Hematopoietic multipotent progenitor cell treated with erythropoietin and hydrocortisone succinate and interleukin-3 and kit ligand, for 15 days (in vitro differentiated cells): Measurements from ENCODE around the gene KRTAP13-2.
A peak's percentile ranks its signal among the peaks of the same experiment; 100 is the strongest.

Source experiments
- DNase-seq: peaks from one replicate; pipeline ENCODE4 v3.0.0-alpha.2; 2015; ENCODE audit warnings: low spot score

Gene KRTAP13-2, protein sequence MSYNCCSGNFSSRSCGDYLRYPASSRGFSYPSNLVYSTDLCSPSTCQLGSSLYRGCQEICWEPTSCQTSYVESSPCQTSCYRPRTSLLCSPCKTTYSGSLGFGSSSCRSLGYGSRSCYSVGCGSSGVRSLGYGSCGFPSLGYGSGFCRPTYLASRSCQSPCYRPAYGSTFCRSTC

DNA sequence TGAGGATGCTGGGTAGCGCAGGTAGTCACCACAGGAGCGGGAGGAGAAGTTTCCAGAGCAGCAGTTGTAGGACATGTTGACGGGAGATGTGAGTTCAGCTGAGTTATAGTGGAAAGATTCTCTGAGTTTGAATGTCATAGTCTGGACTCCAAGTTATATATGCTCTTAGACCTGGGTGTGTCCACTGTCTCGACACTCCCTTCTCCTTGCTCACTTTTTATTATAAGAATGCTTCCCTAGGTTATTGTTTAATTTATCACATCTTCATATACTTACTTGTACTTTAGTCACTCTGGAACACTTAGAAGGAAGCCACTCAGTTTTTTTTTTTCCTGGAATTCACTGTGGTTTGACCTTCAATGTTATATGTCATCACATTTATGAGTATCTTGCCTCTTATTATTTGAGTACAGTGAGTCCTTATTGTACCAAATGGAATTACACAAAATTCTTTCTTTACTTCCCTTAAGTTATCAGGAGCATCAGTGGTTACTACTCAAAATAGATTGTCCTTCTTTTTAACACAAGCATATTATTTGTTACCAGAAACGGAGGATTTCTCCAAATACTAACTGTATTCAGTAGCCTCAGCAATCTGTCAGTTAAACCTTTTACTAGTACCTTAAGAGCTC lies at the start of gene KRTAP13-2:
KRTAP13-2 (minus strand) TSS at position 133 of the 632 bp plus-strand sequence; CDS start at position 75, 58 bp downstream.
- DNase-seq = no peak

DNA sequence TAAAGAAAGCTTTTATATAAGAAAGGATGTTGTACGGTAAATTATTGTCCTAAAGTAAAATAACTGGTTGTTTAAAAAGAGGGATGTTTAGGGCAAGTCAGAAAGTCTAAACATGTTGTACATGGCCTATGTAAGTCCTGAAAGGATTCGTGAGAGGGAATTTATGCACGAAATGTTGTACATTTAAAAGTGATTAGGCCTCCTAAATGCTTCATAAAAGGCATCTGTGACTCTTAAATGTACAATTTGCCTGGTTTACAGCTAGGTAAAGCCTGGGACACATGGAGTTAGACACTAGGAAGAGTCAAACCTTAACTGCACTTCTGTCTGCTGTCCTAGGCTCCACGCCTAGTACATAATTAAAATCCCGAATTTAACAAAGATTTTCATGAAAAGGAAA lies 43.9 kb upstream of the KRTAP13-2 start:
- no peak for DNase-seq

DNA sequence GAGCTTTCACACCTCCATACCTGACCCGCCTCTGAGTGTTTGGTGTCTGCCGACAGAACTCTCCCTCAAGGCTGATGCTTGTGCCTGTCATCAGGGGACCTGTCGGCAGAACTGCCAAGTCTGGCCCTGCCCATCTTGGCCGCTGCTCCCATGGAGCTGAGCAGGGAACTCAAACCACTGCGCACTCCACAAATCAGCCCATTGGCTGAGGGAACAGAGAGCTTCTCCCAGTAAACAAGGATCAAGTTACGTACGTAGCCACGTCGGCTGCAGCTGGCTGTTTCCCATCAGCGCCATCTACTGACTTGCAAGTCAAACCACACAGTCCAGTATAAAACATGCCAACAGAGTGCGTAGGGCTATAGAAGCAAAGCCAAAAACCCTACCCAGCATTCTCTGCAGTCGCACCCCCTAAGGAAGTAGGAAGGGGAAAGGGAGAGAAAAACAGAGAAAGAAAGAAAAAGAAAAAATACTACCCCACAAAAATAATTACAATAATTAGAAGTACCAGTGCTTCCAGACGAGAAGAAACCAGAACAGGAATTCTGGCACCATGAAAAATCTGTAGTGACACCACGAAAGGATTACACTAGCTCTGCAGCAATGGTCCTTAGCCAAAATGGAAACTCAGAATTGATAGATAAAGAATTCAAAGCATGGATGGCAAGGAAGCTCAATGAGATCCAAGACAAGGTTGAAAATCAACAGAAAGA lies 36.9 kb upstream of the KRTAP13-2 start:
- no peak for DNase-seq

DNA sequence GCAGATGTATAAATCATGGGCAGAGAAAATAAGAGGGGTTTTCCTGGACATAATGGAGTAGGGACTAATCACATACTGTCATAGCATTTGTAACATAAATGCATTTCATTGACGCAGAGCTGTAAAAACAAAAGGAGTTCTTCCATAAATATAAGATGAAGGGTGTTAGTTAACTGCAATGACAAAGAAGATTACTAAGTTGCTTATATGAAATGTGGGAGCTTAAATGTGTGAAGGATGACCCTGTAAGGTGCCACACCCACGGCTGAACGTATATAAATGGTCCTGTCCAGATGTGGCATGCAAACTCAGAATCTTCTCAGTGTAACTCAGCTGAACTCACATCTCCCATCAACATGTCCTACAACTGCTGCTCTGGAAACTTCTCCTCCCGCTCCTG lies 23.7 kb upstream of the KRTAP13-2 start, which contains the start of gene KRTAP13-1:
KRTAP13-1 (plus strand) TSS at position 301 of the 400 bp plus-strand sequence; CDS start at position 357, 56 bp downstream.
- DNase-seq = no peak

DNA sequence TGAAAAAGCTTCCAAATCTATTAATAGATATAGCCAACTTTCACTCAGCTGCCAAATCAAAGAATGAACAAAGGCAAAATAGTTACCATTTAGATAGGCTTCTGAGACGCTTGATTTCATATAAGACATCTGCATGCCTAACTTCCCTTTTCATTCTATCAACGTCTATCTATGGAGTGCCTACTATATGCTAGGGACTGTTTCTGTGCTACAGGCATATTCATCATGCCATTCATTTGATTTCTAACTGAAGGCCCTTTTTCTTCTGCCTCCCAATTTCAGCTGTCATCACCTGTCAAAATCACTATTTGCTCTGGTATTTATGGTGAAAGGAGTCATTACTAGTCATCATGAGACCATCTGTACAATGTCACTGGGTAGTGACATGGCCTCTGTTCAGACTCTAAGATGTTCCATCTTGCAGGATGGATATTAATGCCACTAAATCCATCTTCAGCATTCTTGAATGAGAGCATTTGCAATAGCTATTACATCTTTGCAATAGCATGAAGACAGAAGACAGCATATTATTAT lies 19.5 kb upstream of the KRTAP13-2 start:
- DNase-seq = no peak

DNA sequence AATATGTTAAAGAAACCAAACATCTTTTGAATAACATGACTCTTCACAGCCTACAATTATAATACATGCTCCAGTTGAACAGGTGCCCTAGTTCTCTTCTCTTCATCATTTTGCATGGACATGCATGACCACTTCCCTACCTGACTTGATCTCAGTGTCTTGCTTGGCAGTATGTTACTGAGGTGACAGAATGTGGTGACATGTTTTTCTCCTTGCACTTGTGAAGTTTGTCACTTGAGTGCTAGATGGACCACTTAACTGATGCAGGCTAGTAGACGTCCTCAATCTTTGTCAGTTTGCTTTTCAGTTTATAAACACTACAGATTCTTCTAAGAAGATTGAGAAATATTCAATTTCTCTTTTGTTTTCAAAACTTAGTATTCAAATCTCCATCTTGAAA lies 10.1 kb upstream of the KRTAP13-2 start:
- no peak for DNase-seq

DNA sequence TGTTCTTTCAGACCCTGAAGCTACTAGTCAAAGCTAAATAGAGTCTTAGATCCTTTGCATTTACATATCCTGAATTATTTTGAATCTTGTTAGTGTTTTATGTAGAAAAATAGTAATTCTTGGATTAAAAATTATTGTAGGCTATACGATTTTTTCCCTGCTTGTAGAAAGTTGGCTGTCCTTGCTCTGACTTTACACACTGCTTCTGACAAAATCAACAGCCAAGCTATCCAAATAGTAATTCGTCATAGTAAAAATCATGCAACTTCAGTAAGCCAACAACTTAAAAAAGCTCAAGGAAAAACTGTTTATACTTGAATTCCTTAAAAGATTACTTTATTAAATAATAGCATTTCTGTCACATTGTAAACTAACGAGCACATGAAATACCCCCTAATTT lies 16.2 kb downstream of the KRTAP13-2 start:
- no peak for DNase-seq

DNA sequence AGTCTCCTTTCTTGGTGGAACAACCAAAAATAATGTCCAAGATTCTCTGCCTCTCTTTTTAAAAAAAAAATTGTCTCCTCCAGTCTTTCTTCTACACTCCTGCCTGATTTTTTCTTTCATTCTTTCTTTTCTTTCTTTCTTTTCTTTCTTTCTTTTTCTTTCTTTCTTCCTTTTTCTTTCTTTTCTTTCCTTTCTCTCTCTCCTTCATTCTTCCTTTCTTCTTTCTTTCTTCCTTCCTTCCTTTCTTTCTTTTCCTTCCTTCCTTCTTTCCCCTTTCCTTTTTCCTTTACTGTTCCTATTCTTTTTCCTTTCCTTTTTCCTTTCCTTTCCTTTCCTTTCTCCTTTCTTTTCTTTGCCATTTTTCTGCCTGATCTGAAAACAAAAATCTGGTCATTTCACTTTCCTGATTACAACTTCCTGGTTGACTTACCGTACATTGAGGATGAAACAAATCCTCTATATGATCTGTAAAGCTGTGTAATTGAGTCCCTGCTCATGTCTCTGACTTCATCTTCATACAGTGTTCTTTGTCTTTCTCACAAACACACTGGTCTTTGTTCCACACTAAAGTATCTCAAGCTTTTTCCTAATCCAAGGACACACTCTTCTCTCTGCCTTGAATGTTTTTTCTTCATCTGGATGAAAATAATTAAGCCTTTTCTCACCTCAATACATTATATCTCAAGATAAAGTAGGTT lies 17.6 kb downstream of the KRTAP13-2 start:
- DNase-seq = no peak

DNA sequence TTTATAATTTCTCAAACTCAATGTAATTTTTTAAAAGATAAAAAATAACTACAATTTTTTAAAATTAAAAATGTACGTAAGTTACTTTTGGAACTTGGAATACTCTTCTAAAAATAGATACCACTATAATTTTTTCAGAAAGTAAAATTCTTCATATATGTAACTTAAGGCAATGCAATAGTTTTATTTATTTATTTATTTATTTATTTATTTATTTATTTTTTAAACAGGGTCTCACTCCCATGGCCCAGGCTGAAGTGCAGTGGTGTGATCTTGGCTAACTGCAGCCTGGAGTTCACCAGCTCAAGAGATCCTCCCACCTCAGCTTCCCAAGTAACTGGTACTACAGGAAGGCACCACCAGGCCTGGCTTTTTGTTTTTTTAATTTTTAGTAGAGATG lies 20.5 kb downstream of the KRTAP13-2 start:
- DNase-seq = no peak

DNA sequence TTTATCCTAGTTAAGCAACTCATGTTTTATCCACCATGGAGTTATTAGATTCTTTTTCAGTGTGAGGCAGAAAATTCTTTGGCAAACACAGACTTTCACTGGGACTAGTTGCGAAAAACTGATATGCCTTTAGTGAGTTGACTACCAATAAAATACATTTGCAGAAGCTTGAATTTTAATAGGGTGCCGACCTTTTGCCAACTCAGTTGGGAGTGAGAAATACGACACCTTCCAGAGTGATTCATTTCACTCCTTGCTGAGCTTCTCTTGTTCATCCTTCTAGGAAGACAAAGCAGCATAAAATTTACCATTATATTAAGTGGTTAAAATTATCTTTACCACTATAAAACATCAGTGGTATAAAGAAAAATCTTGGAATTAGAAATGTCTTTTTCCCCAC lies 22.5 kb downstream of the KRTAP13-2 start:
- no peak for DNase-seq

DNA sequence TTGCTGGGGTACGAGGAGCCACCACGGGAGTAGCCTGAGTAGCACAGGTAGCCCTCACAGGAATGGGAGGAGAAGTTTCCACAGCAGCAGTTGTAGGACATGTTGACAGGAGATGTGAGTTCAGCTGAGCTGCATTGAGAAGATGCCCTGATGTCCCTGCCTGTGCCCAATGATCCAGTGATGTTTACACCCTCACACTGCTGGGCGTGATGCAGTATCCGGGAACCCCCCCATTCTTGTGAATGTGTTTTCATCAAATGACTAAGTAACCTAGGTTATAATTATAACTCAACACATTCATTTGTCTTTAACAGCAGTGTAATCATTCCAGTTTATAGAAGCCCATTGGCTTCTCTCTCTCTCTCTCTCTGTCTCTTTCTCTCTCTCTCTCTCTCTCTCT lies 23.6 kb downstream of the KRTAP13-2 start, which contains the start of gene KRTAP23-1:
KRTAP23-1 (minus strand) TSS at position 101 of the 400 bp plus-strand sequence; CDS start at position 101, 0 bp downstream.
- no peak for DNase-seq

DNA sequence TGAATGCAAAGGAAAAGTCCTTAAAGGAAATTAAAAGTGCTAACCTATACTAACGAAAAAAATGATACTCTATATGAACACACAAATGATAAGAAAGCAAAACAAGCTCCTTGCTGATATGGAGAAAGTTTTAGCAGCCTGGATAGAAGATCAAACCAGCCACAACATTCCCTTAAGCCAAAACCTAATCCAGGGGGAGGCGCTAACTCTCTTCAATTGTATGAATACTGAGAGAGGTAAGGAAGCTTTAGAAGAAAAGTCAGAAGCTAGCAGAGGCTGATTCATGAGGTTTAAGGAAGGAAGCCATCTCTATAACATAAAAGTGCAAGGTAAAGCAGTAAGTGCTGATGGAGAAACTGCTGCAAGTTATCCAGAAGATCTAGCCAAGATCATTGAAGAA lies 27.1 kb downstream of the KRTAP13-2 start:
- DNase-seq = no peak

DNA sequence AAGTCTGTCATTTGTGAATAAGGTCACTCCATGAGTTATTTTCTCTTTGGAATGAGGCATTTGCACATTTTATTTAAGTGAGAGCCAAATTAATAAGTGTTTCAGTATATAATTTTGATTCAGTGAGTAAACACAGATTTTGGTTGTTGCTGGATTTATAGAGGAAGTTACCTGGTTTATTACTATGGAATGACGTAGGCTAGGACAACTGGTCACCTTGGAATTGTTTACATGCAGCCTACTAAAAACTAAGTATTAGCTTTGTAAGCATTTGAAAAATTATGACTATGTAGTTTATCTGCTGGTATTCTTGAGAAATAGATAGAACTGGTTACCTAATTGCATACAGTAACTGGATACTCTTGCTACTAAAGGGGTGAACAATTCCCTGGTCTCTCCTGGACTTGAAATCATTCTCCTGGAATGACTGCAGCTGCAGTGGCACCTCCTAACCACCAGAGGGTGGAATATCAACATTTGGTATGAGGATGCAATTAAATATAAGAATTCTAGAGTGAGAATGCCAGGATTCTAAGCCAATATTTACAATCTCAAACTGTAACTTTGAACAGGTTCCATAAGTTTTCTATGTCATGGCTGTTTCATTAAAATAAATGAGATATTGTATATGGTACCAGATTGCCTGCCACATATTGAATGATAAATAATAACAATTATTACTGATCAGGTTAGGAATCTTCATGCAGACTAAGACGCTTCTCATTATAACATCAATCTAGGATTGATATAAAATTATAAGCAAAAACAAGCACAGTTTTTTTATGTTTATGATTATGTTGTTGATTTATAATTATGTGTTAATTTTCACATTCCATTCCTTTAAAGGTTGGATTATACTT lies 31.1 kb downstream of the KRTAP13-2 start:
- DNase-seq = peak; percentile 3

DNA sequence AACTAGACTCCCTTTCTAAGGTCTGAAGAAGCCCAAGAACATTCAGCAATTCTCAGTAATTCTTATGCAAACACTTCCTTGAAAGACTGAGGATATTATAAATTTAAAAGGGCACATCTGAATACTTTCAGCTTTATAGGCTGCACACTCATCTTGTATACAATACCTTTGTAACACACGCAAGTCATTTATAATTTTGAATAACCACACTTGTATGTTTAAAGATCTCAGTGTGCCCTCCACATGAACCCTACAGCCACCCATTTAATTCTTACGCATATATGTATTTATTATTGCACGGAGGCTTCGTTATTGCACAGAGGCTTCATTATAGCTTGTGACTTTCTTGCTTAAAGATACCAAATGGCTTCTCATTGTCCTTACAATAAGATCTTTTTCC lies 33.4 kb downstream of the KRTAP13-2 start:
- no peak for DNase-seq

DNA sequence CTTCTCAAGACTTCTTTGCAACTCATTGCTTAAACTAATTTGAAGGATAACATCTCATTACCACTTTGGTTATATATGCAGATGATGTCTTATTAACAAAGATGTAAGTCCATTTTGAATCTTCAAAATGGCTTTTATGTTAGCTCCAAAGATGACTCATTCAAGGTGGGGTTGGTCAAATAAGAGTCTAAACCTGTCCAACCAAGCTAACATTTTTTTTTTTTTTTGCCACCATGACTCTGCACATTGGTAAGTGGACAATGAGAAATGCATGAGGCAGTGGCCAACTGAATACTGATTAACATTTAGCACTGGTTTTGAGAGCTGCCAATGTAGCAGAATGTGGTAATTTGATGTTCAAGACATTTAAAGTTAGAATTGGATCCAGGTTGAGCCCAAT lies 34.3 kb downstream of the KRTAP13-2 start:
- DNase-seq = no peak

DNA sequence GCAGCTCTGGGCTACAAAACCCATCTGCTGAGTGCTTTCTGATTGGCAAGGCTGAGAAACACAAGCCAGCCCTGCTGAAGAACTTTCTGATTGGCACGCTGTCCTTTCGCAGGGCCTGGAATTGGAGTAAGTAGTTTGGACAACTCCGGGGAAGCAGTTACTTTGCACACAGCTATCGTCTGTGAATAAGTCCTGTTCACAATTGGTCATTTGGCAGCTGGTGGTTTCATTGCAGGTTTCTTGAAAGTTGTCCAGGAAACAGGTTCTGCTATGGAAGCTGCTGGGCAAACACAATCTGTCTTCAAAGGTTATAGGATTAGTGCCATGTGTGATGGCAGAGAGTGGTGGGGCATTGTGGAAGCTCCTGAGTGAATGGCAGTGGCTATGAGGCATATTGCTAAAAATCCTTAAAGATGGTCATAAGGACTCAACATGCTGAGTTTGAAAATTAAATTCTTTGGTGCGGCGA lies 34.8 kb downstream of the KRTAP13-2 start, which contains the start of gene KRTAP27-1:
KRTAP27-1 (minus strand) TSS at position 419 of the 469 bp plus-strand sequence; CDS start at position 393, 26 bp downstream.
- DNase-seq = no peak

DNA sequence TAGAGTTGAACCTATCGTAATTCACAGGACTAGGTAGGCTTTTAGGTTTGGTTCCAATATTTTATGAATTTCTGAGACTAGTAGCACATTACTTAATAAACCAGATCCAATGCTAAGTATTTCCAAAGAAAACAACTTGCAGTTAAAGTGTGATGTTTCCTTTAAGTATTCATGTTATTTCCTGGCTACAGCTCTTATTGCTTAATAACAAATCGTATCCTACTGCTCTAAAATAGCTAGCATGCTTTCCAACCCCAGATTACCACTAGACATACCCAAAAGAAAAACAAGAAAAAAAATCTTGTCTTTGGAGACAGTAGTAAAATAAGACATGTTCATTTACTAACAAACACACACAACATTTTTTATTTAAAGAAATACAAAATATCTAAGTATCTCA lies 35.5 kb downstream of the KRTAP13-2 start:
- DNase-seq = no peak

DNA sequence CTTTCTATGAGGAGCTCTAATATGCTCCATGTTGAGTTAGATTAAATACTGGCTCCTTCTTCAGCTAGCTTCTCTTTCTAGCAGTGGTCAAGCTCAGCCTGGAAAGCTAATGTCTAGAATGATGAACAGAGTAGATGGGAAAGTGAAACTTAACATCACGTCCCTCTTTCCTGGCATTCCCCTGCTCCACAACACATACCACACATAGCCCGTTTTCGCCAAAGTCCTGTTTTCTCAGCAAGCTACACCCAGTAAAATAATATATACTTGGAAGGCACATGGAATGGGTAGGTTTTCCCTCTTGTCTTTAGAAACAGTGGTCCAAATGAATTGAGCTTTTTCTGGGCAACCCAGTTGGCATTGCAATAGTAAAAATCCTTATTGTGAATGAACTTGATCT lies 38.3 kb downstream of the KRTAP13-2 start:
- DNase-seq = no peak

DNA sequence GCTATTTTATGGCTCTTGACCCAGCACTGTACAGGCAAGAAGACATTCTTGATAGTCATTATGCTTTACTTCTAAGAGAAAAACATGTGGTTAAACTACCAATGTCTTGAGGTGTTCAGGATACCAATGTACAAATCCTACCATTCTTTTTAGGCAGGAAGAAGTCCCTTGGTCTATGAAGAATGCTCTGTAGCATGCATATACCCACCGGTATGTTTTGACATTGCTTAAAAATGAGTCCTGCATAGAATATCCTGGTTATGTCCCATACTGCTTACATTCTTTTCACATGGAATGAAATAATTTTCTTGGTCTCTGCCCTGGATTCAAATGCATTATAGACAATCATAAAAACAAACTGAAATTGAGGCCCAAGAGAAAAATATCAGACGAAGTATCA lies 39.4 kb downstream of the KRTAP13-2 start:
- DNase-seq = no peak

DNA sequence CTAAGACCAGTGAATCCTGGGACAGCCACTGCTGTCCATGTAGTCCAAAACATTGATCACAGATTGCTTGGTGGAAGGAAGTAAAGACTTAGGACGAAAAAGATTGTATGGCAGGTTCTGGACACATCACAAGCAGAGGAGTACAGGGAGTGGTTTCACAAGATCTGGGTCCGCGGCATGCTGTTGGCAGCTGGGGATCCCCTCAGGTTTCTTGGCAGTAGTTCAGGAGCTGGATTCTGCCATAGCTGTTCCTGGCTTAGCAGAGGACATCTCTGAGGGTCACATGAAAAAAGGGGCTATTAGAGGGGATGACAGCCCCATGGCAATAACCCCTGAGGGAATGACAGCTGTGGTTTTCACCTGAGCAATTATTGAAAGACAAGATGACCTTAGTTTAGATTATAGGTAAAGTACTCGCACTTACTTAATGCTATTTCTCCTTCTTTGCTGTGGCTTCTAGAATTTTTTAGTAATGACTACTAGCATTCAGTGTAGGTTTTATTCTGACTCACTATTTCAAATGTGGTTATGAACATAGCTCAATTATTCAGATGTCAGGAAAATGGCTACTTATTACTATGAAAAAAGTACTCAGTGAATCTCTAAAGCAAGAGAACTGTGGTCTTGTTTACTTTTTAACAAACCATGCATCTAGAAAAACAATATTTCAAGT lies 42.7 kb downstream of the KRTAP13-2 start:
- no peak for DNase-seq
